Stomach (tissue), 4 donors: ENCODE measurements around the gene ZGPAT.

ENCODE experiments used
- EP300 ChIP-seq: sonication (generic); formaldehyde crosslinking; IDR thresholded peaks from one replicate; pipeline ENCODE4 v1.6.1; 2017; ENCODE audit warnings: antibody characterized with exemption
- TF ChIP-seq, protein P1 (sequence below), 7 experiments: fragments of 450-650 bp in 4 of 7; fragments of 200-600 bp in 3 of 7; sonication (generic) in 3 of 7; IDR thresholded peaks; one replicate each; pipeline ENCODE4 v1.5.1; 2016 to 2019; ENCODE audit warnings: antibody characterized with exemption in 7 of 7, control low read depth in 2 of 7, mild to moderate bottlenecking in 1 of 7

- TF ChIP-seq, protein P1, sequence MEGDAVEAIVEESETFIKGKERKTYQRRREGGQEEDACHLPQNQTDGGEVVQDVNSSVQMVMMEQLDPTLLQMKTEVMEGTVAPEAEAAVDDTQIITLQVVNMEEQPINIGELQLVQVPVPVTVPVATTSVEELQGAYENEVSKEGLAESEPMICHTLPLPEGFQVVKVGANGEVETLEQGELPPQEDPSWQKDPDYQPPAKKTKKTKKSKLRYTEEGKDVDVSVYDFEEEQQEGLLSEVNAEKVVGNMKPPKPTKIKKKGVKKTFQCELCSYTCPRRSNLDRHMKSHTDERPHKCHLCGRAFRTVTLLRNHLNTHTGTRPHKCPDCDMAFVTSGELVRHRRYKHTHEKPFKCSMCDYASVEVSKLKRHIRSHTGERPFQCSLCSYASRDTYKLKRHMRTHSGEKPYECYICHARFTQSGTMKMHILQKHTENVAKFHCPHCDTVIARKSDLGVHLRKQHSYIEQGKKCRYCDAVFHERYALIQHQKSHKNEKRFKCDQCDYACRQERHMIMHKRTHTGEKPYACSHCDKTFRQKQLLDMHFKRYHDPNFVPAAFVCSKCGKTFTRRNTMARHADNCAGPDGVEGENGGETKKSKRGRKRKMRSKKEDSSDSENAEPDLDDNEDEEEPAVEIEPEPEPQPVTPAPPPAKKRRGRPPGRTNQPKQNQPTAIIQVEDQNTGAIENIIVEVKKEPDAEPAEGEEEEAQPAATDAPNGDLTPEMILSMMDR (IDR thresholded peaks at IDR 0.05): no peak
- TF ChIP-seq EP300: no peak
Observed at GRCh38 chr20:63701329-63702035, 6.4 kb upstream of the ZGPAT start.
